Retina (tissue), 1 donor: Measurements from ENCODE around the gene SPPL3.
"Not testable (repeated sequence)": the region's sequence is repeated elsewhere in the genome, so short reads cannot be mapped to it uniquely, and the experiment has no call there.

ENCODE experiments used
- DNase-seq: peaks from one replicate; pipeline ENCODE4 v3.0.0-alpha.2; 2016

The SPPL3 gene

GRCh38 chr12:120814203-120814902 is 89.8 kb downstream of the SPPL3 start:
- DNase-seq, result no peak

- DNase-seq, result no peak
Observed at GRCh38 chr12:120813588-120814153, 90.5 kb downstream of the SPPL3 start.

DNA sequence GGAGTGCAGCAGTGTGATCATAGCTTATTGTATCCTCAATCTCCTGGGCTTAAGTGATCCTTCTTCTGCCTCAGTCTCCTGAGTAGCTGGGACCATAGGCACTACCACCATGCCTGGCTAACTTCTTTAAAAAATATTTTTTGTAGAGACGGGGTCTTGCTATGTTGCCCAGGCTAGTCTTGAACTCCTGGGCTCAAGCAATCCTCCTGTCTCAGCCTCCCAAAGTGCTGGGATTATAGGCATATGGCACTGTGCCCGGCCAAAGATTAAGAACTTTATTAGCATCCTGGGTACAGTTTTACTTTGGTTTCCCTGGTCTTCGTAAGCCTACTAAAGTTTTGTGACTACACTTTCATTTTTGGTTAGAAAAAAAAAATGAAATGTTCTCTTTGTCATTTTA is 94.1 kb downstream of the SPPL3 start:
- no peak for DNase-seq

- DNase-seq, result no peak
Observed at GRCh38 chr12:120804428-120804827, 99.7 kb downstream of the SPPL3 start.

GRCh38 chr12:120801146-120801545 is 103.0 kb downstream of the SPPL3 start:
- no peak for DNase-seq

DNA sequence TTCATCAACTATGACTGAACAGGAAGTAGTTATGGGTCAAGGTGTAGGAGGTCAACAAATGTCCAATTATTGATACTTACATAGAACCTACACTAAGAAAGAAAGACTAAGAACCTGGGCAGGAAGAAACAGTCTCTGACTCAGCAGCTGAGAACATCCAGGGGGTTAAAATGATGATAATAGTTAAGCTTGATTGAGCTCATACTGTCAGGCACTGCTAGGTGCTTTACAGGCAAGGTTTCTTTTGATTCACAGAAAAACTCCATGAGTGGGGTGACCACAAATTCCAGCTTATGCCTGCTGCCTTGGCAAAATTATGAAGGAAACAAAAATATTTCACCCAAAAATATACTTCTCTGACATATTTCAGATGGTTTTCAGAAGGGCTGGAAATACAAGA is 103.5 kb downstream of the SPPL3 start:
- DNase-seq, result no peak

GRCh38 chr12:120799243-120800045 is 104.7 kb downstream of the SPPL3 start:
- no peak for DNase-seq

DNA sequence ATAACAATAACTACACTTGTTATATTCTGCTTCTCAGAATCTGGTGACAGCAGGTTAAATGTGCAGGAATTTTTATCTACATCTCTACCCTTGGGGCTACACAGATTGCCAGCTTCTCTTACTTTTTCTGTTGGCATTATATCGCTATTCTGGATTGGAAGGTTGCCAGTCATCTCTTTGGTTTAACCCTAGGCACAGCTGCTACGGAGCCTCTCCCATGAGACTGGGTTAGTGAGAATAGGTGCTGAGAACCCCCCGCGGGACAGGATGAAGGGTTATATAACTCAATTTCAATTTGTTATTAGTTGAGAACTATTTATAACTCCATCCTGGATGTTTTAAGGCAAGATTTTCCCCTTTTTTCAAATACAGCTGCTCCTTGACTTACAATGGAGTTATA is 105.5 kb downstream of the SPPL3 start:
- no peak for DNase-seq

- no peak for DNase-seq
Observed at GRCh38 chr12:120797677-120798642, 106.2 kb downstream of the SPPL3 start.

- DNase-seq, result no peak
Observed at GRCh38 chr12:120795441-120796178, 108.5 kb downstream of the SPPL3 start.

DNA sequence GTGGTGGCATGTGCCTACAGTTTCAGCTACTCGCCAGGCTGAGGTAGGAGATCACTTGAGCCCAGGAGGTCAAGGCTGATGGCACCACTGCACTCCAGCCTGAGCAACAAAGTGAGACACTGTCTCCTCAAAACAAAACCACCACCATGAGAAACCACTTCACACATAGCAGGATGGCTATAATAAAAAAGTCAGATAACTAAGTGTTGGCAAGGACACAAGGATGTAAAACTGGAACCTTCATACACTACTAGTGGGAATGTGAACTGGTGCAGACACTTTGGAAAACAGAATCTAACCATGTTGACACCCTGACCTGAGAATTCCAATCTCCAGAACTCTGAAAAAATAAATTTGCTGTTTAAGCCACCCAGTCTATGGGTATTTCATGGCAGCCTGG is 110.8 kb downstream of the SPPL3 start:
- DNase-seq, result no peak

- DNase-seq, result not testable (repeated sequence)
Observed at GRCh38 chr12:120792456-120792855, 111.7 kb downstream of the SPPL3 start.

DNA sequence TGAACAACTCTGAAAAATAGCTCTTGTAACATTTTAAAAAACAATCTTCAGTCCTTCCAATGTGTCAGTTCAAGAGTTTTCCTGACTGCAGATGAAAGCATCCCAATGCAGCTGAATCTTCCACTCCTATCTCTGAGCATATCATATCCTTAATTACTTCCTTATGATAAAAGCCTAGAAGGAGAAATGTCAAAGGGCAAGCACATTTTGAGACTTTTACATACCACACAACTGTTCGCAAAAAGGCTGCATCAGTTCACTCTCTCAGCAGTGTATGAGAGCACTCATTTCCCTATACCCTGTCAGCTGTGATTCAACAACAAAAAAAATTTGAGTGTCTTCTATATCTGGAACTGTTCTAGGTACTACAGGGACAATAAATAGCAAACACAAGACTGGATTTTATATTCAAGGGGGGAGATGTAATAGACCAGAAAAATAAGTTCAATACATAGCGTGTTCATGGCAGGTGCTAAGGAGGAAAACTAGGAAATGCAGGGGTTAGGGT is 112.4 kb downstream of the SPPL3 start:
- no peak for DNase-seq

- DNase-seq, result no peak
Observed at GRCh38 chr12:120790114-120790513, 114.0 kb downstream of the SPPL3 start.

DNA sequence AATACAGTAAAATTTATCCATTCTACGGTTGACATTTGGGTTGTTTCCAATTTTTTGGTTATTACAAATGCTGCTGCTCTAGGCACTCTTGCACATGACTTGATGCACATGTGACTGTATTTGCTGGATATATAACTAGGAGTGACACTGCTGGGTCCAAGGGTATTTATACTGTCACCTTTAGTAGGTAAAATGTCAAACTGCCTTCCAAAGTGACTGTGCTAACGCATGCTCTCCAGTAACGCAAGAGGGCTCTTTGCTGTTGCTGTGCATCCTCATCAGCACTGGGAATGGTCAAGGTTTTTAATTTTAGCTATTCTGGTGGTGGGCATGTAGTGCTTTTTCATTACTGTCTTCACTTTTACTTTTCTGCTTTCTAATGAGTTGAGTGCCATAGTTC is 116.3 kb downstream of the SPPL3 start:
- no peak for DNase-seq

DNA sequence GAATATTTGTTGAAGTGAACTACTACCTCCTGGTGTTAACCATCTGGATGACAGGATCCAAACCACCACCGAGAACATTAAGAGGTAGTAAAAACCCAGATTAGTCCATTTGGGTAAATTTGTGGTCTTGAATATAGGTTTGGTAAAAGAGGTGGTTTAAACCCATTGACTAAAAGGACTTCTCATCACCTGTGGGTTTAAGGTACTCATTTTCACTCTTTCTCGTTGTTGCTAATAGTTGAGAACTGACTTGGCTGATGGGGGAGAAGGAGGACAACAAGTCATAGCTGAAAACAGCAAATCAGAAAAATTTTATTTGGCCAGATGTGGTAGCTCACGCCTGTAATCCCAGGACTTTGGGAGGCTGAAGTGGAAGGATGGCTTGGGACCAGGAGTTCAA is 119.4 kb downstream of the SPPL3 start:
- DNase-seq, result no peak

GRCh38 chr12:120783197-120783596 is 121.0 kb downstream of the SPPL3 start:
- no peak for DNase-seq

DNA sequence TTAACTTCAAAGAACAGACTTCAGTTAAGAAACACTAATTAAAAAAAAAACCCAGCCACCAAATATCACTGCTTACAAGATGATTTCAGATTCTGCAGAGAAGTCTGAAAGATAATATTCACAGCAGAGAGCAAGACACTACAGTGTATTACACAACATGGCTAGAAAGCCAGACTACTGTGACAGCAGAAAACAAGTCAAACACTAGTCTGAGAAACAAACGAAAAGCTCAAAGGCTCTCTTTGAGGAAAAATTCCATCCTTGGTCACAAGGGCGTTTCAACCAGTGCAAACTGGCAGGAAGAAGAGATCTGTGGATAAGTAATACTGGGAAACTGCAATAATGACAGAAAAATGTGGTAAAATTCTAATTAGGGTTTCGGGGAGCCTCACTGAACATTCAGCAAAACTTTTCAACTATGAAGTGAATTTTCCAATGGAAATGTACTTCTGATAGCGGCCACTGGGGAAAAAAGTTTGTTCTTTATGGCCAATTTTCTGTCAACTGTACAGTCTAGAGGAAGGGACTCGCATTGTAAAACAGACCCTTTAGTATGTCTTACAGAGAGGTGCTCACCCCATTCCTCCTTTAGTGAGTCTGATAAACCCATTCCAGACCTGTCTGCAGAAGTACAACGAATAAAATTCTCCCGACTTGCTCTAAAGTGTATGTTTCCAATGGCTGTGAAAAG is 128.2 kb downstream of the SPPL3 start:
- DNase-seq, result no peak

DNA sequence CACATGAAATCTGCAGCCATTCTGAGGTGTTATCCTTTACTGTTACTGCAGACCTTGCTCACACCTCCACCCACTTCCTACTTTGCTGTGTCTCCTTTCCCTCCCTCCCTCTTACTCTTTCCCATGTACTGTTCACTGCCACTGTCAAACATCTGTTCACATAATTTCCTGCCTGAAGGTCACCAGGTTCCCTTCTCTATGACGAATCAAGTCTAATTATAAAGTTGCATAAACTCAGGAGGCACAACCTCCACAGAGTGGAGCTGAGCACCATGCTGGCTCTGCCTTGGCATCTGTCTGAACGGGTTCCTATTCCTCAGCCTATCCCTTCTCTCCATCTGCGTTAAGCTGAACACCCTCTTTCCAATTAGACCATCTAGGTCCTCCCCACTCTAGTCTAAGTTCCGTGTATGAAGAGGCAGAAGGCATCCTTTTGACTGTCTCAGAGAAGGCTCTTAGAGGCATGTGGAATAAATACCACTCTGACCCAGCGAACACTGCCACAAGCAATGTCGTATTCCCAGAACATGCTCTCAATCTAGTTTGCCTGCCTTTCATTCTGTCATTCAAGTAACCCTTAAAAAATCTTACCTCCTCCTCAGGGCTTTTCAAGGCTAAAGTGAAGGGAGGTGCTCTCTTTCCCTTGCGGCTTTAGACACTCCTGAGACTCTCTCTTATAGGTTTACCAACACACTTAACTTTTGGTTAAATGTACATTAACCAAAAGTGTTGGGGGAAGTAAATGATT is 129.8 kb downstream of the SPPL3 start:
- no peak for DNase-seq

GRCh38 chr12:120771097-120771496 is 133.1 kb downstream of the SPPL3 start:
- peak; percentile 65 for DNase-seq
